HK-2 (cell line): Measurements from ENCODE around the gene HP1BP3.
"Not testable (repeated sequence)": the region's sequence is repeated elsewhere in the genome, so short reads cannot be mapped to it uniquely, and the experiment has no call there.

Experiments
- DNase-seq: peaks from one replicate; pipeline ENCODE4 v3.0.0-alpha.2; 2018; ENCODE audit not compliant: unreplicated experiment

Gene HP1BP3, protein sequence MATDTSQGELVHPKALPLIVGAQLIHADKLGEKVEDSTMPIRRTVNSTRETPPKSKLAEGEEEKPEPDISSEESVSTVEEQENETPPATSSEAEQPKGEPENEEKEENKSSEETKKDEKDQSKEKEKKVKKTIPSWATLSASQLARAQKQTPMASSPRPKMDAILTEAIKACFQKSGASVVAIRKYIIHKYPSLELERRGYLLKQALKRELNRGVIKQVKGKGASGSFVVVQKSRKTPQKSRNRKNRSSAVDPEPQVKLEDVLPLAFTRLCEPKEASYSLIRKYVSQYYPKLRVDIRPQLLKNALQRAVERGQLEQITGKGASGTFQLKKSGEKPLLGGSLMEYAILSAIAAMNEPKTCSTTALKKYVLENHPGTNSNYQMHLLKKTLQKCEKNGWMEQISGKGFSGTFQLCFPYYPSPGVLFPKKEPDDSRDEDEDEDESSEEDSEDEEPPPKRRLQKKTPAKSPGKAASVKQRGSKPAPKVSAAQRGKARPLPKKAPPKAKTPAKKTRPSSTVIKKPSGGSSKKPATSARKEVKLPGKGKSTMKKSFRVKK

DNA sequence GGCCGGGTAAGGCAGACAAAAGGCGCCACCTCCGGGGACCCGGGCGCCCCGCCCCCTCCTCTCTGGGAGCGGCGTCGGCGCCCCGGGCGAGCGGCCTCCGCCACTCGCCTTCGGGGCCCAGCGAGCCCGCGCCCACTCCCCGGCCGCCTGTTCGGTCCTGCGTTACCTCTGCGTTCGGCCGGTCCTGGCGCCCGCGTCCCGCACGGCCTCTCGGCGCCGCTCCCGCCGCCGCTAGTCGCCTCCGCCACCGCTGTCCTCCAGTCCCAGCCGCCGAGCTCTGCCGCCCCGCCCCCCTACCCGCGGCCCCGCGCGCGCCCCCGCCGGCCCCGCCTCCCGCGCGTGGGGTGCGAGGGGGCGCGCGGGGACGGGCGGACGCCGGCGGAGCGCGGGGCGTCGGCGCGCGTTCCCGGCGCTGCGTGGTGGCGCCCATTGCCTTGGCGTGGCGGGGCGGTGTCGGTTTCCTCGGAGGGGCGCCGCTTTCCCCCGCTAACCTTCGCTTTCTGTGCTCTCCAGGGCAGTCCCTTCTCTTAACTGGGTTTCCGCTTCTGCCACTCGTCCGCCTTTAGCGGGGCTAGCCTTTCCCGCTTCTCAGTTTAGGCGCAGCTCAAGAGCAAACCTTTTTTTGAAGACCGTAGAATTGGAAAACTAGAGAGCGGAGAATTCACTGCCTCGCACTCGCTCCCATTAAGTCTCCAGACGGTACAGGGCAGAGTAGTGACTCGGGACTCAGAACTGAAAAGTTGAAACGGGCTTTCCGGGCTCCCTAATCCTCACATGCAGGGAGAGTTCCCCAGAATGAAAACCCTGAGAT is at the start of gene HP1BP3:
Gene HP1BP3, minus strand, starts transcription at position 279 of the 811 bp plus-strand sequence. CDS start 6,867 bp downstream, outside the sequence.
- DNase-seq = peak; percentile 78

DNA sequence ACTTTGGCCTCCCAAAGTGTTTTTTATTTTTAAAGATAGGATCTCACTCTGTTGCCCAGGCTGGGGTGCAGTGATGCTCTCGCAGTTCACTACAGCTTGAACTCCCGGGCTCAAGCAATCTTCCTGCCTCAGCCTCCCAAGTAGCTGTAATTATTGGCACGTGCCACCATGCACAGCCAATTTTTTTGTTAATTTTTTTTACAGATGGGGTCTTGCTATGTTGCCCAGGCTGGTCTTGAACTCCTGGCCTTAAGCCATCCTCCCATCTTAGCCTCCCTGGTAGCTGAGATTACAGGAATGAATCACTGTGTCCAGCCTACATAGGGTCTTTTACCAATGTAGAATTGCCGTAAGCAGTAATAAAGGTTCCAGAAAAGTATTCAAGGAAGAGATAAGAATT is 49.1 kb upstream of the HP1BP3 start:
- no peak for DNase-seq

DNA sequence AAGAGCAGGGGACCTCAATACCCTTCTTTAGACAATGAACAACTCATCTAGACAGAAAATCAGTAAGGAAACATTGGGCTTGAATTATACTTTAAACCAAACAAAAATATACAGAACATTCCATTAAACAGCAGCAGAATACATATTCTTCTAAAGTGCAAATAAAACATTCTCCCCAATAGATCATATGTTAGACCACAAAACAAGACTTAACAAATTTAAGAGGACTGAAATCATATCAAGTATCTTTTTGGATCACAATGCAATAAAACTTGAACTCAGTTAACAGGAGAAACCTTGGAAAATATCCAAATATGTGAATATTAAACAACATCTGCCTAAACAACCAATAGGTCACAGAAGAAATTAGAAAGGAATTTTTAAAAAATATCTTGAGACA is 47.7 kb upstream of the HP1BP3 start:
- DNase-seq = no peak

DNA sequence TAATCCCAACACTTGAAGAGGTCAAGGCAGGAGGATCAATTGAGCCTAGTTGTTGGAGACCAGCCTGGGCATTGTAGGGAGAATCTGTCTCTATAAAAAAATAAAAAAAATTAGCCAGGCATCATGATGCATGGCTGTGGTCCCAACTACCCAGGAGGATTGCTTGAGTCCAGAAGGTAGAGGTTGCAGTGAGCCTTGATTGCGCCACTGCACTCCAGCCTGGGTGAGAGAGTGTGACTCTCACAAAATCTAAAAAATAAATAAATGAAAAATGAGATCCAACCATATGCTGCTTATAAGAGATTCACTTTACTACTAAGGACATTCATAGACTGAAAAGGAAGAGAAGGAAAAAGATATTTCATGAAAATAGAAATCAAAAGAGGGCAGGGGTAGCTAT is 47.1 kb upstream of the HP1BP3 start:
- no peak for DNase-seq

DNA sequence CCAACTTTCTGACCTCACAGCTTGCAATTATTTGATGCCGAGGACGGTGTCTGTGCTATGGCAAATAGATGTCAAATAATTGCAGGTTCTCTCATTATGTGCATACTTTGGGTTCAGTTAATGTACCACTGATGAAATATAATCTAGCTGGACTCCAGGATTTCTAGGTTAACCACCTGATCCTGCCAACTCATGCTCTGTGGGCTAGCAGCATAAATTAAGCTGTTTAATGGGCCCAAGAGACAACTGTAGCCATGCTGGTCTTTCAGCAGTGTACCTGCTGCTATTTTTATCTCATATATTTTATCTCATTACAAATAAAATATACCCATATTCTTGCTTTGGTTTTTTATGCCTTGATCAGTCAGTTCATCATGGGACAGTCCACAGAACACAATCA is 43.3 kb upstream of the HP1BP3 start:
- no peak for DNase-seq

DNA sequence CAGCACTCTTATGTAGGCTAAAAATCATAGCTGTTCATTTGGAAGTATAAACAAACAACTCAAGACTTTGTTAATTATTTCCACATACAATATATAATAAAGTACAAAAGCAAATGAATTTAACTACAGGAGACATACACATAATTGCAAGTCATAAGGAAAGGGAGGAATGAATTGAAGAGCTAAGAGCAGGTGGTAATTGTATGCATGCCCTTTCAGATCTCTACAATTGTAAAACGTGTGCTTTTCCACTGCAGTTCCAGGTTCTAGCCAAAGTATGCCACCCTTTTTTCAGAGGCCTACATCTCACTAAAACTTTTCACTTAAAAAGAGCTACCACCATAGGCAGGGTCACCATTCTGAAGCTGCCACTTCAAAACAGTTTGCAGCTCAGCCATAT is 42.8 kb upstream of the HP1BP3 start:
- no peak for DNase-seq

DNA sequence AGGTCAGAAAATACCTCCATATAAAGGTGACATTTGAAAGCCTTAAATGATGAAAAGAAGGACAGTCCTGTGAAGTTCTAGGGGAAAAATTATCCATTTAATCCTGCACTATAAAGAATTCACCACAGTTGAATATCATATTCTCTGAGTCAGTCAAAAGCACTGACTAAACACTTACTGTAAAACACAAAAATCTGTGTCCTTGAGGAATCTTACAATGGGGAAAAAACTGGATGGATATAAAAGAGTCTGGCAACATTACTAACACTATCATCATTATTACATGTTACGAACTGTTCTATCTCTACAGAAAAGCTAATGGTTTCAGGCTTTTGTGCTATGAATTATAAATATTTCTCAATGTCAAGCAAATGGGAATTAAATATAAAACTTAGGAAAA is 42.4 kb upstream of the HP1BP3 start:
- DNase-seq = no peak

DNA sequence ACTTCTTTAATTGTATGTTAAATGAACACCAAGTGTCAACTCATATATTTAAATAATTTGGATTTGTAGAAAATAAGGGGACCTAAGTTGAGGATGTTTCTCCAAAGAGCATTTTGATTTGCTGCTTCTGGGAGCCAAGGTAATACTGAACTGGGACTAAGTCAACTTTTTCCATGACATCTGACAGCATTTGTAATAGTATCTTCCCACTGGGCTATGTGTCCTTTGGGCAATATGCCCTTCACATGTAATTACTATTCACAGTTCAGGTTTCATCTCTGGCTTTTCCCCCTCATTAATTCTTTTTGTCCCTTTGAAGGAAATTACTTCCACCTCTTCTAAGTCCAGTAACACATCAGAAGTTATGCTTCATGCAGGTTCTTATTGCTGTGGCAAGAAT is 36.7 kb upstream of the HP1BP3 start:
- DNase-seq = no peak

DNA sequence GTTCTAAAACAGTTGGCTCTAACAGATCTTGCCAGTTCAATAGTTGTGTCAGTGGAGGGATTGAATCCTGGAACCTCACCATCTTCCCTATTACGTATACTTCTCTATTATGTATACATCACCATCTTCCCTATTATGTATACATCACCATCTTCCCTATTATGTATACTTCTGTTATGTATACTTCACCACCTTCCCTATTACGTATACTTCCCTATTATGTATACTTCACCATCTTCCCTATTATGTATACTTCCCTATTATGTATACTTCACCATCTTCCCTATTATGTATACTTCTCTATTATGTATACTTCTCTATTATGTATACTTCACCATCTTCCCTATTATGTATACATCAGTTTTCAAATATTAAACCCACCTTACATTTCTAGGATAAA is 34.4 kb upstream of the HP1BP3 start:
- no peak for DNase-seq

DNA sequence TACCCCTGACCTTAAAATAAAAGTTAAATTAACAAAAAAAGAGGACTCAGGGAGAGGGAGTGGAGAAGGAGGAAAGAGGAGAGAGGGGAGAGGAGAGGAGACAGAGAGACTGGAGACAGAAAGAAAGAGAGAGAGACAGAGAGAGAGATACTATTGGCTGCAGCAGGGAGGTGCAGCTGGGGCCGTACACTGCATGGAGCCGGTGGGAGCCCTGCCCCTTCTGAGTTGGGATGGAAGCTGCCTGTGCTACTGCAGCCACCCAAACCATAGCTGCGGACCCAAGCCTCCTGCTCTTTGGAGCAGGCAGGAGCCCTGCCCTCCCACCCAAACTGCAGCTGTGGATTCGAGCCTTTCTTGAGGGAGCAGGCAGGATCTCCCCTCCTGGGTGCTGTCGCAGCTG is 32.7 kb upstream of the HP1BP3 start:
- DNase-seq = no peak

DNA sequence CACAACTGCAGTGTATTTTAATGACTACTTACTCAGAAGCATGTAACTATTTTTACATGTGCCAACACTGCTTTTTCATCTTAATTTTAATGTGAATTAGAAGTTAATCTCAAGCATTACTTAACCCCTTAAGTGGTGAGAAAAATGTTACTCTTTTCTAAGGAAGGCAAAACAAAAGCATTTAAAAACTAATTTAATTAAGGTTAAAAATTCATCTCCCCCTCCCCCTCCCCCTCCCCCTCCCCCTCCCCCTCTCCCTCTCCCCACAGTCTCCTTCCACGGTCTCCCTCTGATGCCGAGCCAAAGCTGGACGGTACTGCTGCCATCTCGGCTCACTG is 27.4 kb upstream of the HP1BP3 start:
- DNase-seq = no peak

DNA sequence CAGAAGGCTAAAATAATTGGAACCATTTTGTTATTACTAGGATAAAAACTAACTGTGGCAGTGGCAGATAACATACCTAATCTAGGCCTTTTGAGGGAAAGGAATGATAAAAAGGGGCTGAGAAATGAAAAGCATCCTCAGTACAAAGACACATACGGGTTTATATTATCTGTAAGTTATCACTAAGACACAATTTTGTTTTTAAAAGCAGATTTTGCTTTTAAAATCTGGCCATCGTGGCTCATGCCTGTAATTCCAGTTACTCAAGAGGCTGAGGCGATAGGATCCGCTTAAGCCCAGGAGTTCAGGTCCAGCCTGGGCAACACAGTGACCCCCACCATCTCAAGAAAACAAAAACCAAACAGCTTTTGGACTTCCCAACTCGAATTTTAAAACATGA is 24.8 kb upstream of the HP1BP3 start:
- DNase-seq = no peak

DNA sequence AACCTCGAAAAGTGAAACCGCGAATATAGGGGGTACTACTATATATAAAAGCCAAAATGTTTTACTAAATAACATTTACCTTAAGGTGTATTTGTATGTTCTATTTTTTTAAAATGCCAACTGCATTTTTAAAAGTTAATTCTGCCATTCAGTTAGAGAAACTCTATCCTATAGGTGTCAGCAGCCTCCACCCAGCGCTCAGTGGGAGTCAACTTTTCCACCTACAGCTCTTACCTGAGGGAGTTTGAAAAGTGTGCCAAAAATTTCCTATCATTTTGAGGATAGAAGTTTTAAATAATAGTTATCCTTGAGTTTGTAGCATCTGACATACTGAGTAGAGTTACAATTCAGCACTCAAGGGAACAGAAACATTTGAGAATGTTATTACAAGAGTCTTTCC is 6.1 kb upstream of the HP1BP3 start:
- DNase-seq = no peak

DNA sequence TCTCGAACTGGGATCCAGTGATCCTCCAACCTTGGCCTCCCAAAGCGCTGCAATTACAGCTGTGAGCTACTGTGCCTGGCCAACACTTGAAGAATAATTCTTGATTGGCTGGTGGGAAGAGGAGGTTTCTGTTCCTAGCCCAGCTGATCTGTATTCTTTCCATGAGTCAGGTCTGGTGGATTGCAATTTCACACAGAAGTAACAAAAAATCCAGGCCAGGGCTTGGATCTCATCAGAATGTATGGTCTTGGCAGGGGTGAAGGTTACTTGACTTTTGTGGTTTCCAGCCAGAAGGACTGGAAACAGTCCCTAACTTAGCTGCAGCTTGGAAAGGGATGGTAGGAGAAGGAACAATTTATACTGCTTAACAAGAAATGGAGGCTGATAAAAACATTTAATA is 5.1 kb upstream of the HP1BP3 start:
- no peak for DNase-seq

DNA sequence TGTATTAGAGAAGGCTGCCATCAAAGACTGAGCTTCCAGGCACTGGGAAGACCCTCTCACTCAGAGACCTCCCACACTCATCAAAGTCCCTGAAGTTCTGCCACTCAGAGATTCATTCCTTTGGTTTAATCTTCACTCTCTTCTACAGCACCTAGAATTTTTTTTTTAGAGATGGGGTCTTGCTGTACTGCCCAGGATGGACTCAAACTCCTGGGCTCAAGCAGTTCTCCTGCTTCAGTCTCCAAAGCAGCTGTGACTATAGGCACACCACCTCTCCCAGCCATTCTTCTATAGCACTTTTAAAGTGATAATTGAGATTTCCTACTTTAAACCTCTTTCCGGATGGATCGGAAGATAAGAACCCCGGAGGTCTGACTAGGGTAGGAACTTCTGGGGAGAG is 3.7 kb upstream of the HP1BP3 start:
- DNase-seq = no peak

DNA sequence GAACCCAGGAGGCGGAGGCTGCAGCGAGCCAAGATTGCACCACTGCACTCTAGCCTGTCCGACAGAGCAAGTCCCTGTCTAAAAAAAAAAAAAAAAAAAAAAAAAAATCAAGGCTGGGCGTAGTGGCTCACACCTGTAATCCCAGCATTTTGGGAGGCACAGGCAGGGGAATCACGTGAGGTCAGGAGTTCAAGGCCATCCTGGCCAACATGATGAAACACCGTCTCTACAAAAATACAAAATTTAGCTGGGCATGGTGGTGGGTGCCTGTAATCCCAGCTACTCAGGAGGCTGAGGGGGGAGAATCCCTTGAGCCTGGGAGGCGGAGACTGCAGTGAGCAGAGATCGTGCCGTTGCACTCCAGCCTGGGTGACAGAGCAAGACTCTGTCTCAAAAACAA is 2.5 kb upstream of the HP1BP3 start:
- DNase-seq = not testable (repeated sequence)

DNA sequence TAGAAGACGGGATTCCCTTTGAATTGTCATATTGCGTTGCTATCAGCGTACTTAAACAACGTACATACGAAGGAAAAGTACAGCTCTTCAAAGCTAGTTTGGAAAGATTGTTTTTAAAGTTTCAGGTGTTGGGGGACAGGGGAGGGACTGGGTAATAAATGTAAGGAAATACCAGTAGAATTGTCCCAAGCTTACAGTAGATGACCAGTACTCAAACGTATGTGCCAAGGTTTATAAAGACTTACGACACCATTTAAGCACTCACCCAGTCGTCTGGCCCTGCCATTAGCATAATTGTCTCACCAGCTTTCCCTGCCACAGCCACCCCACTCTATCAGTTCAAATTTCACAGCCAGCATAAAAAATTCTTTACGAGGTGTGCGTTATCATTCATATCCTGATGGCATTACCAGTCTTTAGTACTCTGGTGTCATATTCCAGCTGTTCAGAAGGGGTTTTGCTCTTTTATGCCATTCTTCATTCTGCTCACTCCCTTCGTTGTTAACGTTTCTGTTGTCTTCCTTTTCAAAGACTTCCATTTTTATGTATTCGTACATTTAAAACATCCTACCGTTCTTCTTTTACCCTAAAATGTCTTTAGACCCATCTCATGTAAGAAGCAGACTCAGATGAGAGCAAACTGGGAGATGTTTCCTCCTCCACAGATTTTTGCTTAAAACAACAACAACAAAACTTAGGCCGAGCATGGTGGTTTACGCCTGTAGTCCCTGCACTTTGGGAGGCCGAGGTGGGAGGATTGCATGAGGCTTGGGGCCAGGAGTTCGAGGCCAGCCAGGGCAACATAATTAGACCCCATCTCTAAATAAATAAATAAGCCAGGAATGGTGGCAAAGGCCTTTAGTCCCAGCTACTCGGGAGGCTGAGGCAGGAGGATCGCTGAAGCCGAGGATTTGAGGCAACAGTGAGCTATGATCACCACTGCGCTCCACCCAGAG is 1.0 kb upstream of the HP1BP3 start:
- peak; percentile 21 for DNase-seq

DNA sequence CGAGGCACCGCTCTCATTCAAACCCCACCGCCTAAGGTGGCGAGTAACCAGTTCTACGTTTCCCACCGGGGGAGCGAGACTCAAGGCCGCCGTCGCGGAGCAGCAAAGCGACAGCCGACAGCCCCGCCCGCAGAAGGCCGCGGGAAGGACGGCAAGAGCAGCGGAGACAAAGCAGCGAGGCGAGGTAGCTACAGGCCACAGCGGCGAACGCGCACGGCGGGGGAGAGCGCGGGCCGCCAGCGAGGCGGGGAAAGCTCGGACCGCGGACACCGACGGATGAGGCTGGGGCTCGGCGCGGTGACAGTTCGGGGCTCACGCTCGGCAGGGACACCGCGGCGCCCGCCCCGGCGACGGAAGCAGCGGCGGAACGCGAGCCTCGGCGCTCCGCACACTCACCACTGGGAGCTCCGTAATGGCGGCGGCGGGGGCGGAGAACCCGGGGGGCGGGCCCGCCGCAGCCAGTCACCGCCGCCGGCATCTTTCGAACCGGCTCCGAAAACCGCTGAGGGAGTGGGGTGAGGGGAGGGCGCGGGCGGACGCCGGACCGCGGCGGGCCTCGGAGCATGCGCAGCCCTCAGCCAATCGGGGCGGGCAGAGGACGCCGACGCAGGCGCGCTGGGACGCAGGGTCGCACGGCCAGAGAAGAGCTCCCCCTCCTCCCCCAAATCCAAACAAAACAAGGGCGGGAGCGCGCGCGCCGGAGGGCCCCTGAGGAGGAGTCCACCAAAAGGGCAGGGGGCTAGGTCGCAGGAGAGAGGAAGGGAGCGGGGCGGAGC is 666 bp downstream of the HP1BP3 start:
- DNase-seq = peak; percentile 96

DNA sequence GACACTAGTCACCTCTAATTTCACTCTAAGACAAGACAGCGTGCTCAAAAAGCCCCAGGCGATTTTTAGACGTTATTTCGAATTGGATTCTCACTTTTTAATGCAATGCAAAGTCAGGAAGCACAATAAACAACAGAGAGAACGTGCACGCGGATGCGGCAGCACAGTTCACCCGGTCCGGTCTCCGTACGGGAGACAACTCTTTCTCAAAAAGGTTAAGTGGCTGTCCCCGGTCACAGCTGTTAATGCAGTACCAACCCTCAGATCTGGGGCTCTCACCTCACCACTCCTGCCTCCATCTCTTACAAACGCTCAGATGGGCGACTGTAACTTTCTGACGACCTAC is 1.2 kb downstream of the HP1BP3 start:
- DNase-seq = no peak

DNA sequence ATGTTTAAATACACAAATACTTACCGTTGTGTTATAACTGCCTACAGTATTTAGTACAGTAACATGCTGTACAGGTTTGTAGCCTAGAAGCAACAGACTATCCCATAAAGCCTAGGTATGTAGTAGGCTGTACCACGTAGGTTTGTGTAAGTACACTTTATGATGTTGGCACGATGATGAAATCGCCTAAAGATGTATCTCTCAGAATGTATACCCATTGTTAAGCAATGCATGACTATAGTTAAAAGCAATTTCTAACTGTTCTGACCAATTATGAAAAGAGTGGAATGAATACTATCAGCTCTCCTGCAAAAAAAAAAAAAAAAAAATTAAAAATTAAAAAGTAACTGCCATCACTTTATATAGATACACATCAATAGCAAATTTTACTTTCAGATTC is 11.4 kb downstream of the HP1BP3 start:
- DNase-seq = no peak

DNA sequence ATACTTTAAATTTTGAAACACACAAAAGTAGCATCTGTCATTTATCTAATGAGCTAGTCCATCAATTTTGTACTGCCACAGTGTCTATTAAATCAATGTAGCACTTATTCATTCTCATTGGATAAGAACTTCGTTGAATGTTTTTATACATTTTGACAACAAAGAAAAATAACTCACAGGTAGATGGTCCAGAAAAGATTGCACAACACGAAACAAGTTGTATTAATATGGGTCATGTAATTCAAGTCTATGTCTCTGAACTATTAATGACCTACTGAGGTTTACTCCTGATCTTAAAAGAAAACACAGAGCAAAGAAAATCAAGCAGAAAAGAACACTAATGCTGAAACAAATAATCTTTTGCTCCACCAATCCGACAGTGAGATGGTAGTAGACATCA is 15.3 kb downstream of the HP1BP3 start:
- no peak for DNase-seq
